ENCODE results near the gene METTL25B. TPM values are rescaled to one million over a fixed set of nuclear protein-coding genes. Genes with fewer than 3 reads are reported as not detected.
A peak's percentile ranks its signal among the peaks of the same experiment; 100 is the strongest.

Gene METTL25B
- total RNA-seq, 3 donors from 2014 or later = 15.5 to 41.3 (median 30.2) TPM

DNA sequence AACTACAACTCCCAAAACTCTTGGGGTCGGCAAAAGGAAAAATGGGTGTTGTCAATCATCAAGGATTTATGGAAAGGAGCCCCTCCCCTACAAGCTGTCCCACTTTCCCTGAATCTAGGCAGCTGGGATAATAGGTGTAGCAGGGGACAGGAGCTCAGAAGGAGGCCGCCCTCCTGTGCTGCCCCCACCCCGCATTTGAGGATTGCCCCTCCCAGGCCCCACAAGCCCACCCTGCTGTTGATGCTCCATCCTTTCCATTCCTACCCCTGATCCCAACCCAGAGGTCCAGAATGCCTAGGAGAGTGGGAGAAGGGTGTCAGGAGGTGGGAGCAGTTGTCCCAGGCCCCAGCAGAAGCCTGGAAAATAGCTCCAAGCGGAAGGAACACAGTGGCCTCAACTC is 14.5 kb downstream of the METTL25B start:
- no peak overlapping the region for H3K4me3 ChIP-seq
- no peak for TF ChIP-seq POLR2A (IDR thresholded peaks at IDR 0.05)
- TF ChIP-seq POLR2AphosphoS5 (IDR thresholded peaks at IDR 0.05) = no peak
- TF ChIP-seq, protein P1, sequence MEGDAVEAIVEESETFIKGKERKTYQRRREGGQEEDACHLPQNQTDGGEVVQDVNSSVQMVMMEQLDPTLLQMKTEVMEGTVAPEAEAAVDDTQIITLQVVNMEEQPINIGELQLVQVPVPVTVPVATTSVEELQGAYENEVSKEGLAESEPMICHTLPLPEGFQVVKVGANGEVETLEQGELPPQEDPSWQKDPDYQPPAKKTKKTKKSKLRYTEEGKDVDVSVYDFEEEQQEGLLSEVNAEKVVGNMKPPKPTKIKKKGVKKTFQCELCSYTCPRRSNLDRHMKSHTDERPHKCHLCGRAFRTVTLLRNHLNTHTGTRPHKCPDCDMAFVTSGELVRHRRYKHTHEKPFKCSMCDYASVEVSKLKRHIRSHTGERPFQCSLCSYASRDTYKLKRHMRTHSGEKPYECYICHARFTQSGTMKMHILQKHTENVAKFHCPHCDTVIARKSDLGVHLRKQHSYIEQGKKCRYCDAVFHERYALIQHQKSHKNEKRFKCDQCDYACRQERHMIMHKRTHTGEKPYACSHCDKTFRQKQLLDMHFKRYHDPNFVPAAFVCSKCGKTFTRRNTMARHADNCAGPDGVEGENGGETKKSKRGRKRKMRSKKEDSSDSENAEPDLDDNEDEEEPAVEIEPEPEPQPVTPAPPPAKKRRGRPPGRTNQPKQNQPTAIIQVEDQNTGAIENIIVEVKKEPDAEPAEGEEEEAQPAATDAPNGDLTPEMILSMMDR (IDR thresholded peaks at IDR 0.05) = no peak
- no peaks in the 10 kb centered on the region for H3K9me3 ChIP-seq
- intact Hi-C loops (cut with DNase I; ENCODE audit: low total_unique reads) = no loop called here
- no peaks in the 10 kb centered on the region for H3K36me3 ChIP-seq
- H3K4me1 ChIP-seq = peaks cover 2 to 15% of the 10 kb centered on the region in 2 donors
- no peaks in the 10 kb centered on the region for H3K27me3 ChIP-seq
- DNase-seq (ENCODE audit: low spot score in 2 of 2) = no peak
- peak overlapping the region in 1 of 2 donors; percentile 23 for H3K27ac ChIP-seq

- Histone ChIP-seq H3K9me3 (no peaks in the 10 kb centered on the region), H3K36me3 (no peaks in the 10 kb centered on the region), H3K27ac (peak overlapping the region; percentile 100), H3K4me1 (peaks cover 7 to 22% of the 10 kb centered on the region in 2 donors), H3K4me3 (no peak overlapping the region), H3K27me3 (no peaks in the 10 kb centered on the region)
- TF ChIP-seq, protein P1 (IDR thresholded peaks at IDR 0.05) = no peak
- TF ChIP-seq POLR2AphosphoS5 (IDR thresholded peaks at IDR 0.05) (no peak), POLR2A (IDR thresholded peaks at IDR 0.05) (no peak)
- no peak for DNase-seq (ENCODE audit: low spot score in 2 of 2)
- intact Hi-C loops (cut with DNase I; ENCODE audit: low total_unique reads) = no loop called here
These were observed 15.4 kb downstream of the METTL25B start for GRCh38 chr1:156743367-156744302.

DNA sequence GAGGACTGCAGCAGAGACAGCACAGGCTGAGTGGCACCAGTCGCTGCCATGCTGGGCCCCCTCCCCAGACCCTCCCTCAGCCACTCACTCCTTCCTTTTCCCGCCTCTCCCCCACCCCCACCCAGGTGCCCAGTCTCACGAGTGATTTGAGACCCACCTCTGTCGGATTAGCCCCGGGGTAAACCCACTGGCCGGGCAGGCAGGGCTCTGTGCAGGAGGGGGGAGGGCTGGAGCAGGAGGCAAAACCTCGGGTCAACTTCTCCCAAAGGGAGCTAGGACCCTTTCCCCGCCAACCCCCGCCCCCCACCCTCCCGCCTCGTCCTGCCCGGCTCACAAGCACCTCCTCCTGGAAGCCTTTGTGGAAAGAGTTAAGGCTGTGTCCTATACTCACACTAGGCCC is 16.1 kb downstream of the METTL25B start:
- Histone ChIP-seq H3K9me3 (no peaks in the 10 kb centered on the region), H3K27me3 (no peaks in the 10 kb centered on the region), H3K4me1 (peaks cover 8 to 28% of the 10 kb centered on the region in 2 donors), H3K36me3 (no peaks in the 10 kb centered on the region), H3K4me3 (no peak overlapping the region), H3K27ac (peak overlapping the region; percentile 100)
- intact Hi-C loops (cut with DNase I; ENCODE audit: low total_unique reads) = no loop called here
- DNase-seq (ENCODE audit: low spot score in 2 of 2) = no peak
- TF ChIP-seq POLR2AphosphoS5 (IDR thresholded peaks at IDR 0.05) (no peak), POLR2A (IDR thresholded peaks at IDR 0.05) (no peak)
- TF ChIP-seq, protein P1 (IDR thresholded peaks at IDR 0.05) = no peak

- intact Hi-C loops (cut with DNase I; ENCODE audit: low total_unique reads) = no loop called here
- Histone ChIP-seq H3K9me3 (no peaks in the 10 kb centered on the region), H3K4me1 (peaks cover 8 to 31% of the 10 kb centered on the region in 2 donors), H3K4me3 (no peak overlapping the region), H3K27ac (peak overlapping the region; percentile 100), H3K36me3 (no peaks in the 10 kb centered on the region), H3K27me3 (no peaks in the 10 kb centered on the region)
- no peak for DNase-seq (ENCODE audit: low spot score in 2 of 2)
- no peak for TF ChIP-seq POLR2A (IDR thresholded peaks at IDR 0.05)
- TF ChIP-seq, protein P1 (IDR thresholded peaks at IDR 0.05) = no peak
- no peak for TF ChIP-seq POLR2AphosphoS5 (IDR thresholded peaks at IDR 0.05)
These were observed 16.6 kb downstream of the METTL25B start for GRCh38 chr1:156744786-156745419.

DNA sequence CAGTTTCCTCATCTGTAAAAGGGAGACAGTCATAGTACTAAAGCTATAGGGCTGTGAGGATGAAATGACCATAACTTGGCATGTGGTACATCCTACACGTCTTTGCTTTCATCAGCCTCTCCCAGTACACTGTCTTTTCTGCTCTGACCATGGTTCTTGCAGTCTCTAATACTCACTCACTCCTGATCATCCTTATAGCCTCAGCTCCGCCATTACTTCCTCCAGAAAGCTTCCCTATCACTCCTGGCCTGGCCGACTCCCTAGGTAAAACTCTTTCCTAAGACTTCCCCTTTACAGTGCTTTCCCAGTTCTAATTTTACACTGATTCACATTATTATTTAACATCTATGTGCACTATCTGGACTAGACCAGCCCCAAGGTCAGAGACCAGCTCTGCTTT is 17.6 kb downstream of the METTL25B start:
- Histone ChIP-seq H3K27me3 (no peaks in the 10 kb centered on the region), H3K4me1 (peaks cover 8 to 30% of the 10 kb centered on the region in 2 donors), H3K4me3 (peak overlapping the region in 2 of 3 donors; percentile 87 to 95), H3K27ac (peak overlapping the region; percentile 100), H3K9me3 (no peaks in the 10 kb centered on the region), H3K36me3 (no peaks in the 10 kb centered on the region)
- intact Hi-C loops (cut with DNase I; ENCODE audit: low total_unique reads) = loop anchor here (2.0 kb wide), 1 partner anchor 67 kb away; no protein-coding TSS in a partner anchor
- DNase-seq (ENCODE audit: low spot score in 2 of 2) = no peak
- TF ChIP-seq, protein P1 (IDR thresholded peaks at IDR 0.05) = no peak
- no peak for TF ChIP-seq POLR2AphosphoS5 (IDR thresholded peaks at IDR 0.05)
- TF ChIP-seq POLR2A (IDR thresholded peaks at IDR 0.05) = no peak
